Measurements from ENCODE around the gene TOLLIP. TPM values are rescaled to one million over a fixed set of nuclear protein-coding genes. Genes with fewer than 3 reads are reported as not detected.

TOLLIP gene
- polyA plus RNA-seq, 3 donors, result 35.9 to 50.1 (median 47.8) TPM

DNA sequence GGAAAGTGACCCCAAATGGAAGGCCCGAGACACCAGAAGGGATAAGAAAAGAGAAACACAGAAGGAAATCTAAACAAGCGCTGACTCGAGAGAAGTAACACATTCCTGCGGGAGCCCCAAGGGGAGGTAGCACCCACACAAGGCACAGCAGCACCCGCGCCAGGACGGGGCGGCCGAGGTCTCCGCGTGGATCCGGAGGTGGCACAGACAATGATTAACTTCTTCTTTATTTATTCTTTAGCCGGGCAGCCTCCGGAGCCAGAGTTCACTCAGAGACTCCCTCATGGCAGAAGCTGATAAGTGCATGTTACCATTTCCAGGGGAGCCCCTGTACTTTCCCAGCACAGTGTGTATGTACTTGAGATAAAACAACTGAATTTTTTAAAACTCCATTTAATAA, 5.1 kb downstream of the TOLLIP start:
- peak in 1 of 11 donors; percentile 32 for DNase-seq (ENCODE audit: extremely low read depth in 1 of 11, low read depth in 9 of 11, low spot score in 4 of 11)

GRCh38 chr11:1303973-1304372, 5.5 kb downstream of the TOLLIP start:
- no peak for DNase-seq (ENCODE audit: extremely low read depth in 1 of 11, low read depth in 9 of 11, low spot score in 4 of 11)

GRCh38 chr11:1303126-1303821, 6.2 kb downstream of the TOLLIP start:
- DNase-seq (ENCODE audit: extremely low read depth in 1 of 11, low read depth in 9 of 11, low spot score in 4 of 11), result no peak

DNA sequence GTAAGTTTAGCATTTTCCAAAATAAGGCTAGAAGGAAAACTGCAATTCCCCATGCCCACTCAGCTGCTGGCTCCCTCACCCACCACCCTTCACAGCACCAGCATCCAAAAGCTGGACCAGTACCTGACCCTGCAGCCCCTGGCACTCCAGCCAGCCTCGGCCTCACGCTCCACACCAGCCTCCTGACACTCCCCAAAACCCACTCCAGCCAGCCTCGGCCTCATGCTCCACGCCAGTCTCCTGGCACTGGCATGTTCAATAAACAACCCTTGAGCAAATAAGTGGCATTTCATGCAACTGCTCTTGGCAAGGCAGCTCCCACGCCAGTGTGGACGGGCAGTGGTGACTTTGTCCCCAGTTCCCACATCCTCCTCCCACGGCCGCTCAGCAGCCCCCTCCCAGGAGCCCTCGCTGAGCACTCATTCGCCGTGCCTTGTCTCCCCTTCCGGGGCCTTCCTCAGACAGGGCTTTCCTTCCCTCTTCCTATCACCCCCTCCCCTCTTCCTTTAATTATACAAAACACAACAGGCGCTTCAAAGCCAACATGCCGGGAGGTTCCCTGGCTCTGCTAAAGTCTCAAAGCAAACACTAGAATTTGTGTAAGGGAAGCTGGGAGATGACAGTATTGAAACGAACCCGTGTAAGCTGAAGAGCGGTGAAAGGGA, 6.8 kb downstream of the TOLLIP start:
- DNase-seq (ENCODE audit: extremely low read depth in 1 of 11, low read depth in 9 of 11, low spot score in 4 of 11), result no peak

GRCh38 chr11:1302041-1302460, 7.4 kb downstream of the TOLLIP start:
- DNase-seq (ENCODE audit: extremely low read depth in 1 of 11, low read depth in 9 of 11, low spot score in 4 of 11), result no peak

DNA sequence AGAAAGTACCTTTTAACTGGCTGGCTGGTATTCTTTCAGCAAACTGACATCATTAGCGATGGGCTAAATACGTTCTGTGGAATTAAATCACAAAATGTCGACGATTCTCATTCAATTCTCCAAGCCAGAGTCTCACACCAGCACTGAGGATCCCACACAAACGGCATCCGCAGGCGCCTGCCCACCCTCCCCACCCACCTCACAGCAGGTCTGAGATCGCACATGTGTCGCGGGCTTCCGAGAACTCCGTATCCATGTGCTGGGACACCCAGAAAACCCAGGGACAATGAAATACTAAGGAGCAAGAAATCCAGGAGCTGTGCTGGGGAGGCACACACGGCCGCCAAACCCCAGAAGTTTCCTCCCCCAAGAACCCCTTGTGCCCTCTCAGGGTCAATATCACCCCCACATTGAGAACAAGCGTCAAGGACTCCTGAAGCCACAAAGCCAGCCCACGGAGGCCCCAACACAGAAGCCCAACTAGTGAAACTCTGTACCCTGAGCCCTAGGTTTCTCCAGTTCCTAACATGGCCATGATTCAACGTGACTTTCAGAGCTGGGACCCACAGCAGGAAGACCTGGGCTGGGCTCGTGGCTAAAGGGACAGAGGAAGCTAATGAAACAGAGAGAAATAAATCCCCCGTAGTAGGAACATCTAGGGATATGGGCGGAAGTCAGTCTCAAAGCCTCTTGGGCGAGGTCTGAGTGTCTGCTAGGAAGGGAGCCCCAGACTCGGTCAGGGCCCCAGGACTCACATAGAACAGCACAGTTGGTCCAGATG, 8.0 kb downstream of the TOLLIP start:
- DNase-seq (ENCODE audit: extremely low read depth in 1 of 11, low read depth in 9 of 11, low spot score in 4 of 11), result no peak

DNA sequence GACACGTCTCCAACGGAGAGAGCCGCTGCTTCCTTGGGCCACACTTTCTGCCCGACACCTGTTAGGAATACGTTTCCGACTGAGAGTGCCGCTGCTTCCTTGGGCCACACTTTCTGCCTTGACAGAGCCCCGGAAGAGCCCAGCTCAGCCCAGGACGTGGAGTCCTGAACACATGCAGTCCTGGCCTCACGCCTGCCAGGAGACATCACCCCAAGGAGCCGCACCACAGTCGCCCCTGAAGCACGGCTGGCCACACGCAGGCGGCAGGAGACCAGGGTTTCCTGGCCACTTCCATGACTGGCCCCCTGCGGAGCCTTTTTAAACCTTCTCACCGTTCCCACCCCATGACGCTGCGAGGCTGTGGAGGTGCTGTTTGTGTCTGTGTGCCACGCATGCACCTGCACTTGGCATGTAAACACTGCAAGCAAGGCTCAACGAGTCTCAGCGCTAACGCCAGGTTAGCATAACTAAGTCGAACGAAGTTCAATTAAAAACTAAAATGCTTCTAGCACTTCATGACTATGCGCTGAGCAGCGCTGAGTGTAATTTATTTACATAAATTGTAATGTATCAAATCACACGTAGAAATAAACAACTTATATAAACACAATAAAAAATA, 8.8 kb downstream of the TOLLIP start:
- no peak for DNase-seq (ENCODE audit: extremely low read depth in 1 of 11, low read depth in 9 of 11, low spot score in 4 of 11)

DNA sequence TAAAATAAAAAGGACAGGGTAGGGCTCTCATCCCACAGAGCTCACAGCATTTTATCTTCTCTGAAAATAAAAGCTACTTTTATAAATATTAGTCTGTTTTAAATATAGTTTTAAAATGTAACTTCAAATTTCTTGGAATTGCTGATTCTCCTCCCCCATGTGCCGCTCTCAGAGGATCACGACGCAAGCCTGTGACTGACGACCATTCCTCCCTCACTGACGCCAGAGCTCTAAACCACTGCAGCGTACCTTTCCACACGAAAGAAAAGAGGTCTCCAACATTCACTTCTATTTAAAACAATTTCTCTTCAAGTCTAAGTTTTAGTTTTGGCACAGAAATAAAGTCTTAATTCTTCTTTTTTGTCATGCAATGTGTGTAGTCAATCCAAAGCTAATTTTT, 9.3 kb downstream of the TOLLIP start:
- DNase-seq (ENCODE audit: extremely low read depth in 1 of 11, low read depth in 9 of 11, low spot score in 4 of 11), result no peak

GRCh38 chr11:1299621-1300020, 9.8 kb downstream of the TOLLIP start:
- no peak for DNase-seq (ENCODE audit: extremely low read depth in 1 of 11, low read depth in 9 of 11, low spot score in 4 of 11)

DNA sequence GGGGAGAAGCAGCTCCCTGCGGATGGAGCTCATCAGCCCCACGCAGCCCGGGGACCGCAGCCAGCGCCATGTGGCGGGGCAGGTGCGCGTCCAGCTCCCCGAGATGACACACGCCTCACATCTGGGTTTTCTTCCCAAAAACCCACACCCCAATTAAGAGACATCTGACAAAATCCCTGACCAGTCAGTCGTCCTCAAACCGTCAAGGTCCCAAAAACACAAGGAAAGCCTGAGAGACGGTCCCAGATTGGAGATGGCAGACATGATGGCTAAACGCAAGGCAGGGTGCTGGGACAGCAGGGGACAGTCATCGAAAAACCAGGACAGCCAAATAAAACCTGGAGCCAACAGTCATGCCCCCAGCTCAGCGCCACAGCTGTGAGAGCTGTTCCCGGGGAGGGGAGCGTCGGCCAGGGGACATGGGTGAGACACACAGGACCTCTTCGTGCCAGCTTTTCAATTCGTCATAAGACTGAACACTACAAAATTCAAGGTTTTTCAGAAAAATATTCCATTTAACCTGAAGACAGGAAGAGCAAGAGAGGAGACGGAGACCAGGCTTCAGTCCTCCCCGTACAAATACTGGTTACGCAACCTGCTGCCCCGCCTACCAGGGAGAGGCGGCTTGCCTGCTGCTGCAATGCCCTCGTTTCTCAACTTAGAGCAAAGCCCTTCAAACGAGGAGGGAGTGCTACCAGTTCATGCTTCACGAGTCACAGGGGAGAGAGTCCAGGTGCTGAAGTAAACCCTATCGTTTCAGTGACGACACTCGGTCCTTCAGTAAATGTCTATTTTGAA, 10.5 kb downstream of the TOLLIP start:
- peak in 5 of 11 donors; percentile 38 to 67 (median 55) for DNase-seq (ENCODE audit: extremely low read depth in 1 of 11, low read depth in 9 of 11, low spot score in 4 of 11)

DNA sequence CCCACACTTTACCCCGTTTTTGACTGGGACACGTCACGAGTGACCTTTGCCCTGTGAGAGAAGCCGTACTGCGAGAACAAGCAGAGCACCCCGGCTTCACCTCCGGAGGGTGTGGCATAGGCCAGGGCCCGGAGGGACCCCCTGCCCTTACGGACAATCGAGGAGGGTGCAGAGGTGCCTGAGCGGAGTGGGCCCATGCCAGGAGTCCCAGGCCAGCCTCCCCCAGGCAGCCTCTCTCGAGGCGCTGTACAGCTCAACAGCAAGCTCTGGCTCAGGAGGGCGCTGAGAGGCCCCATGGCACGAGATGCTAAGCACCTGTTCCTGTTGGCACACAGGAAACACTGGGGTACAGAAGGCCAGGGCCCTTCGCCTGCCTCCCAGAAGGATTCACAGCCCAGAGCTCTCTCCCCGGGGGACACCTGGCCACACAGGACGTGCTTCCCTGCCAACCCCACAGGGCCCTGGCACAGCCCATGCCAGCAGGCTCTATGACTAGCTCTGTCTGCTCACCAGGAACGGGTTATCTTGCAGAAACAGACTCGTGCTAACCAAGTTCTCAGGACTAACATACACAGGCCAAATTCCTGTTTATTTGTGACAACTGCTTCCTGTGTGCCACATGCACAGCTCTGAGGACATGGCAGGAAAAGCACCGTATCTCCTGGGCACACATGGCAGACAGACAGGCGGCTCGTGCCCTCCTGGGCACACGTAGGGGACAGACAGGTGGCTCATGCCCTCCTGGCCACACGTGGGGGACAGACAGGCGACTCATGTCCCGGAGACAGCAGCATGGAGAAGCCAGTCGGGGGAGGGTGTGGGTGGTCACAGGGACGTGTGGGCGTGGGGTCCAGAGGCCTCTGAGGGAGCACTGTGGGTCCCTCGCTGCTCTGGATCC, 11.6 kb downstream of the TOLLIP start:
- no peak for DNase-seq (ENCODE audit: extremely low read depth in 1 of 11, low read depth in 9 of 11, low spot score in 4 of 11)

- DNase-seq (ENCODE audit: extremely low read depth in 1 of 11, low read depth in 9 of 11, low spot score in 4 of 11), result no peak
These were observed 12.3 kb downstream of the TOLLIP start for GRCh38 chr11:1297011-1297575.

DNA sequence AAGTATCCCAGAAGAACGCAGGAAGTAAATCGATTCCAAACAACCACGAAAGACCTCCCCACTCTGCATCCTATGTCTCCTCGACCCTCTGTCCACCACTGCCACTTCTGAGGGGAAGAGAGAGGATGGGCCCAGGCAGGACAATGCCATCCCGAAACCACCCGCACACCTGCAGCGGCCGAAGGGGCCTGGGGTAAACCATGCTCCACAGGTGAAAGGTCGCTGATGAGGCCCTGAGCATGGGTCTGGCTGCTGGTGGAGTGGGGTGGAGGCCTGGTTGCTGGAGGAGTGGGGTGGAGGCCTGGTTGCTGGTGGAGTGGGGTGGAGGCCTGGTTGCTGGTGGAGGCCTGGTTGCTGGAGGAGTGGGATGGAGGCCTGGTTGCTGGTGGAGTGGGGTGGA, 13.1 kb downstream of the TOLLIP start:
- no peak for DNase-seq (ENCODE audit: extremely low read depth in 1 of 11, low read depth in 9 of 11, low spot score in 4 of 11)

DNA sequence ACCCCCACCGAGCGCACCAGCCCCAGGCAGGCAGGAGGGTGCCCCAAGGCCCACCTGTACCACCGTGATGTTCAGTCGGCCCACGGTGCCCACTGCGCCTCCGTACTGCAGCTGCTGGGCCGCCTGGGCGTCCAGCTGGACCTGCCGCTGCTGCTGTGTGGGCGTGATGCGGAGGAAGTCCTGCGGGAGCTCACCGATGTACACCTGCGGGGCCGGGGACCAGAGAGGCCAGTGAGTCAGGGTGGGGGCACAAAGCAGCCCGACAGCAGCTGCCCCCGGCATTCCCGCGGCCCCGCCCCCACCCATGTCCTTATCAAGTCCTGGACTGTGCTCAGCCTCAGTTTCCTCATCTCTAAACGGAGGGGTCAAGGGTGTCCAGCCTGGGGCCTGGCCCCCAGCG, 13.8 kb downstream of the TOLLIP start:
- no peak for DNase-seq (ENCODE audit: extremely low read depth in 1 of 11, low read depth in 9 of 11, low spot score in 4 of 11)

- DNase-seq (ENCODE audit: extremely low read depth in 1 of 11, low read depth in 9 of 11, low spot score in 4 of 11), result no peak
These were observed 14.3 kb downstream of the TOLLIP start for GRCh38 chr11:1295086-1295485.

- DNase-seq (ENCODE audit: extremely low read depth in 1 of 11, low read depth in 9 of 11, low spot score in 4 of 11), result no peak
These were observed 15.8 kb downstream of the TOLLIP start for GRCh38 chr11:1293619-1294015.

Data from renal cortex interstitium (tissue), 11 donors.